Ovary (tissue), 9 donors: ENCODE results near the gene CD300LF. TPM values are rescaled to one million over a fixed set of nuclear protein-coding genes. Genes with fewer than 3 reads are reported as not detected.

Experiments used
- DNase-seq, 5 donors: peaks; one replicate each; pipeline ENCODE4 v3.0.0-alpha.2; 2019 to 2020
- H3K27ac ChIP-seq, 2 donors: fragments of 200-600 bp; one replicate each; pipeline versions ENCODE4 v1.5.1 to v1.8.0; 2019 to 2022
- H3K27me3 ChIP-seq: fragments of 200-600 bp; one replicate; pipeline ENCODE4 v1.8.0; 2022
- H3K36me3 ChIP-seq: fragments of 200-600 bp; sonication (generic); one replicate; pipeline ENCODE4 v1.5.1; 2019
- H3K4me1 ChIP-seq: one replicate; pipeline ENCODE4 v1.8.1; 2013; ENCODE audit warnings: mild to moderate bottlenecking, moderate library complexity; ENCODE audit not compliant: insufficient read depth
- H3K4me3 ChIP-seq: fragments of 200-600 bp; sonication (generic); one replicate; pipeline ENCODE4 v1.5.1; 2017
- H3K9me3 ChIP-seq, 2 donors: fragments of 200-600 bp in 1 of 2; sonication (generic) in 1 of 2; one replicate each; pipeline versions ENCODE4 v1.5.1 to v1.8.1; 2013 to 2019; ENCODE audit warnings: mild to moderate bottlenecking in 1 of 2, moderate library complexity in 1 of 2
- CTCF ChIP-seq, 3 donors: fragments of 450-650 bp in 2 of 3; fragments of 200-600 bp in 1 of 3; IDR thresholded peaks; one replicate each; pipeline versions ENCODE4 v1.5.1 to v1.8.0; 2016 to 2022; ENCODE audit warnings: antibody characterized with exemption in 3 of 3, mild to moderate bottlenecking in 1 of 3
- EP300 ChIP-seq: sonication (generic); formaldehyde crosslinking; IDR thresholded peaks from one replicate; pipeline ENCODE4 v1.6.1; 2017; ENCODE audit warnings: antibody characterized with exemption
- POLR2A ChIP-seq: fragments of 450-650 bp; IDR thresholded peaks from one replicate; pipeline ENCODE4 v1.6.1; 2017; ENCODE audit warnings: antibody characterized with exemption, mild to moderate bottlenecking, moderate library complexity
- WGBS, 3 donors: extraction: QIAGEN DNeasy Blood & Tissue Kit in 1 of 3; methylation state at CpG; one replicate each; pipeline versions ENCODE4 v1.1.5 to v1.1.7; 2013 to 2017; 5-methylcytosine and 5-hydroxymethylcytosine counted together
- intact Hi-C, 4 donors: fragments of 100-400 bp; cut with DNase I; formaldehyde crosslinking; loops; one replicate each; pipeline versions ENCODE4 v1.11.0 to v1.15.1; 2022 to 2023
- polyA plus RNA-seq, 2 donors: library from polyadenylated mRNA; stranded (reverse); fragments of 200-250 nt in 1 of 2; fragments of 350-450 nt in 1 of 2; fragmentation: Illumina TruSeq in 1 of 2; extraction: RNeasy Lipid Tissue Mini Kit (QIAGEN cat#74804) in 1 of 2; gene quantifications; one replicate each; pipeline ENCODE4 v1.2.3, GENCODE V29; 2013 to 2014
- total RNA-seq, 7 donors: library from RNA; depleted of rRNA in 2 of 7; stranded (reverse); fragments of >200 nt in 2 of 7; fragmentation: NEBNext Ultra II Directional in 3 of 7; extraction: Animal tissue kit (Norgen Biotek cat#: 25700) in 3 of 7; gene quantifications; one replicate each; pipeline versions ENCODE4 v1.1.0 to v1.2.4, GENCODE V29; 2016 to 2023
- donor health status: DM: no; HTN: no; CAD: no; lungs with moderate emphysema.
- donor health status: DM: no; HTN: no; CAD: no.
- donor health status: Bipolar disorder and iron deficiency.
- donor health status: DM: yes; HTN: yes; CAD: no.
- donor health status: DM: no; HTN: no; CAD: no.
- donor health status: DM: yes; HTN: yes; CAD: no.

Gene CD300LF
- total and polyA plus RNA-seq, 9 donors, result 0.23 to 3.9 (median 0.39) TPM; not detected in 1

- WGBS, 3 donors, result 2 to 7% (median 2%) methylated on average over 28 to 46 of the region's 46 CpGs
Observed at GRCh38 chr17:74749279-74750038, 36.7 kb upstream of the CD300LF start.

GRCh38 chr17:74748529-74749278, 36.0 kb upstream of the CD300LF start, which contains the start of gene NHERF1:
Gene NHERF1 (plus strand): TSS chr17:74748628. CDS start chr17:74748847, 219 bp downstream.
- Histone ChIP-seq H3K36me3 (no peaks in the 10 kb centered on the region), H3K27me3 (no peaks in the 10 kb centered on the region), H3K4me3 (peak within 1 kb of the TSS; percentile 72), H3K27ac (peak within 1 kb of the TSS in 1 of 2 donors; percentile 65), H3K4me1 (peaks cover 10% of the 10 kb centered on the region), H3K9me3 (no peaks in the 10 kb centered on the region)
- 0 to 3% (median 1%) methylated on average over 16 to 90 of the region's 90 CpGs for WGBS, 3 donors
- peak; percentile 91 to 96 (median 94) for DNase-seq
- intact Hi-C loops, result loop anchor here in 3 of 4 donors (5.0 to 10.0 kb wide), 3 partner anchors 114 to 534 kb away; partner anchors contain the start of gene TTYH2 (in 1 of the 3)
- TF ChIP-seq POLR2A (peak; percentile 92), EP300 (no peak), CTCF (IDR thresholded peaks at IDR 0.05) (peak in 1 of 3 donors; percentile 23)

More at GRCh38 chr17:74749279-74750038, 36.7 kb upstream of the CD300LF start:
- Histone ChIP-seq H3K36me3 (no peaks in the 10 kb centered on the region), H3K4me3 (peak overlapping the region; percentile 72), H3K27me3 (no peaks in the 10 kb centered on the region), H3K4me1 (peaks cover 10% of the 10 kb centered on the region), H3K27ac (peak overlapping the region in 1 of 2 donors; percentile 7), H3K9me3 (no peaks in the 10 kb centered on the region)
- peak in 2 of 5 donors; percentile 40 to 51 for DNase-seq
- TF ChIP-seq CTCF (IDR thresholded peaks at IDR 0.05) (no peak), POLR2A (no peak), EP300 (no peak)
- intact Hi-C loops, result loop anchor here in 3 of 4 donors (5.0 to 10.0 kb wide), 3 partner anchors 113 to 535 kb away; partner anchors contain the start of gene TTYH2 (in 1 of the 3)

- Histone ChIP-seq H3K4me3 (peak overlapping the region; percentile 72), H3K4me1 (peaks cover 10% of the 10 kb centered on the region)
Observed at GRCh38 chr17:74748279-74748528, 35.5 kb upstream of the CD300LF start.

More at GRCh38 chr17:74748279-74748528, 35.5 kb upstream of the CD300LF start:
- Histone ChIP-seq H3K36me3 (no peaks in the 10 kb centered on the region), H3K27ac (peak overlapping the region in 1 of 2 donors; percentile 65), H3K27me3 (no peaks in the 10 kb centered on the region), H3K9me3 (no peaks in the 10 kb centered on the region)
- WGBS, 3 donors, result 0 to 1% (median 0%) methylated on average over 12 to 34 of the region's 34 CpGs
- no peak for DNase-seq
- TF ChIP-seq EP300, result no peak
- peak in 1 of 3 donors; percentile 21 for TF ChIP-seq CTCF (IDR thresholded peaks at IDR 0.05)
- TF ChIP-seq POLR2A, result no peak
- intact Hi-C loops, result loop anchor here in 3 of 4 donors (5.0 to 10.0 kb wide), 3 partner anchors 114 to 533 kb away; partner anchors contain the start of gene TTYH2 (in 1 of the 3)
